HepG2 (cell line): ENCODE results near the gene HARS2. TPM values are rescaled to one million over a fixed set of nuclear protein-coding genes. Genes with fewer than 3 reads are reported as not detected.

ENCODE experiments used
- CEBPB ChIP-seq: IDR thresholded peaks from 2 replicates; pipeline ENCODE4 v1.6.1; 2011; ENCODE audit warnings: low read depth, low read length, improper control_type of control experiment, borderline replicate concordance
- CHCHD3 ChIP-seq: sonication (generic); formaldehyde crosslinking; IDR thresholded peaks from 2 replicates; pipeline ENCODE4 v1.8.0; 2022; ENCODE audit warnings: mild to moderate bottlenecking, missing genetic modification reagents, moderate library complexity
- JUND ChIP-seq: sonication (generic); formaldehyde crosslinking; IDR thresholded peaks from 2 replicates; pipeline ENCODE4 v1.8.0; 2022; ENCODE audit warnings: mild to moderate bottlenecking, missing genetic modification reagents
- MTA1 ChIP-seq: sonication (generic); formaldehyde crosslinking; IDR thresholded peaks from 2 replicates; pipeline ENCODE4 v1.4.0; 2020; ENCODE audit warnings: missing genetic modification reagents, mild to moderate bottlenecking, borderline replicate concordance
- NCOR1 ChIP-seq: fragments of 200-600 bp; sonication (generic); IDR thresholded peaks from 2 replicates; pipeline ENCODE4 v1.7.0; 2017; ENCODE audit warnings: antibody characterized with exemption, low read length, borderline replicate concordance
- TEAD3 ChIP-seq: optimal IDR thresholded peaks from 2 replicates; pipeline ENCODE3; 2016; ENCODE audit warnings: borderline replicate concordance
- ZFX ChIP-seq: sonication (generic); formaldehyde crosslinking; IDR thresholded peaks from 2 replicates; pipeline ENCODE4 v1.4.0; 2020; ENCODE audit warnings: mild to moderate bottlenecking, low read depth, missing genetic modification reagents, moderate library complexity
- ZFYVE20 ChIP-seq: sonication (generic); formaldehyde crosslinking; IDR thresholded peaks from 2 replicates; pipeline ENCODE4 v1.8.0; 2023; ENCODE audit warnings: low read depth, mild to moderate bottlenecking, moderate library complexity, missing genetic modification reagents, borderline replicate concordance
- ZMYM4 ChIP-seq: sonication (generic); formaldehyde crosslinking; IDR thresholded peaks from 2 replicates; pipeline ENCODE4 v1.8.1; 2023; ENCODE audit warnings: mild to moderate bottlenecking, missing genetic modification reagents
- ZNF136 ChIP-seq: sonication (generic); formaldehyde crosslinking; IDR thresholded peaks from 2 replicates; pipeline ENCODE4 v1.8.1; 2022; ENCODE audit warnings: low read depth, mild to moderate bottlenecking, moderate library complexity, missing genetic modification reagents
- ZSCAN21 ChIP-seq: sonication (generic); formaldehyde crosslinking; IDR thresholded peaks from 2 replicates; pipeline ENCODE4 v1.8.0; 2022; ENCODE audit warnings: mild to moderate bottlenecking, missing genetic modification reagents, moderate library complexity, borderline replicate concordance
- polyA plus RNA-seq, 8 experiments: library from polyadenylated mRNA; depleted of rRNA in 3 of 8; stranded (reverse) in 7 of 8; unstranded in 1 of 8; fragments of >200 nt; fragmentation: Illumina TruSeq in 4 of 8; extraction: Trizol in 4 of 8; gene quantifications; 2 replicates each; pipeline versions ENCODE4 v1.2.1 to v1.2.3, GENCODE V29; 2011 to 2016; ENCODE audit warnings: low read depth in 4 of 8, missing spikeins in 1 of 8, mixed read lengths in 1 of 8; ENCODE audit not compliant: insufficient read depth in 1 of 8
- total RNA-seq, 5 experiments: library from RNA; depleted of rRNA; stranded (reverse); fragments of >200 nt; fragmentation: Illumina TruSeq; extraction: Trizol; gene quantifications; 2 replicates each; pipeline ENCODE4 v1.2.3, GENCODE V29; 2016; ENCODE audit warnings: low read depth in 1 of 5
- TF ChIP-seq, protein P1 (sequence below): sonication (generic); formaldehyde crosslinking; IDR thresholded peaks from 2 replicates; pipeline ENCODE4 v1.5.1; 2020; ENCODE audit warnings: mild to moderate bottlenecking, missing genetic modification reagents, borderline replicate concordance
- TF ChIP-seq, protein P2 (sequence below): sonication (generic); formaldehyde crosslinking; IDR thresholded peaks from 2 replicates; pipeline ENCODE4 v1.4.0; 2020; ENCODE audit warnings: missing genetic modification reagents
- TF ChIP-seq, protein P3 (sequence below): sonication (generic); formaldehyde crosslinking; IDR thresholded peaks from 2 replicates; pipeline ENCODE4 v1.4.0; 2020; ENCODE audit warnings: missing genetic modification reagents, borderline replicate concordance
- TF ChIP-seq, protein P4 (sequence below): sonication (generic); formaldehyde crosslinking; IDR thresholded peaks from 2 replicates; pipeline ENCODE4 v1.4.0; 2020; ENCODE audit warnings: mild to moderate bottlenecking, low read depth, missing genetic modification reagents
- TF ChIP-seq, protein P5 (sequence below): sonication (generic); formaldehyde crosslinking; IDR thresholded peaks from 2 replicates; pipeline ENCODE4 v1.8.0; 2022; ENCODE audit warnings: mild to moderate bottlenecking, missing genetic modification reagents

HARS2 gene
- total and polyA plus RNA-seq, 2 of the 13 experiments (the other 11 are each of a cell fraction or from before 2014, with no cell fraction given), result 17.9 to 25.8 TPM

DNA sequence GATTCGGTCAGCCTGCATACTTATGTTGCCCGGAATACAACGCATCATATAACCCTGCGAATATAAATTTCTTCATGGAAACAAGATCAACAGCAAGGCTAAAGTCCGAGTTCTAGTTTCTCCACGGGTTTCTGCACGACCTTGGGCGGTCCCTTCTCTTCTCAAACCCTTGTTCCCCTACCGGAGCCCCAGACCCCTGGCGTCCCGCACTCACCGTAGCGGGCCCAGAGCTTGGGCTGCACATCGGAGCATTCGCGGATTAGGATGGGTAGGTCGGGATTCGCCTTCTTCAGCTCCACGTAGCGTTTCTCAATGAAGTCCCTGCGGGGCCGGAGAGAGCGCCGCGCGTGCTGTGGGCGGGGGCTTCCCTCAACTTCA, 44.2 kb upstream of the HARS2 start (continued):
- TF ChIP-seq, protein P1, sequence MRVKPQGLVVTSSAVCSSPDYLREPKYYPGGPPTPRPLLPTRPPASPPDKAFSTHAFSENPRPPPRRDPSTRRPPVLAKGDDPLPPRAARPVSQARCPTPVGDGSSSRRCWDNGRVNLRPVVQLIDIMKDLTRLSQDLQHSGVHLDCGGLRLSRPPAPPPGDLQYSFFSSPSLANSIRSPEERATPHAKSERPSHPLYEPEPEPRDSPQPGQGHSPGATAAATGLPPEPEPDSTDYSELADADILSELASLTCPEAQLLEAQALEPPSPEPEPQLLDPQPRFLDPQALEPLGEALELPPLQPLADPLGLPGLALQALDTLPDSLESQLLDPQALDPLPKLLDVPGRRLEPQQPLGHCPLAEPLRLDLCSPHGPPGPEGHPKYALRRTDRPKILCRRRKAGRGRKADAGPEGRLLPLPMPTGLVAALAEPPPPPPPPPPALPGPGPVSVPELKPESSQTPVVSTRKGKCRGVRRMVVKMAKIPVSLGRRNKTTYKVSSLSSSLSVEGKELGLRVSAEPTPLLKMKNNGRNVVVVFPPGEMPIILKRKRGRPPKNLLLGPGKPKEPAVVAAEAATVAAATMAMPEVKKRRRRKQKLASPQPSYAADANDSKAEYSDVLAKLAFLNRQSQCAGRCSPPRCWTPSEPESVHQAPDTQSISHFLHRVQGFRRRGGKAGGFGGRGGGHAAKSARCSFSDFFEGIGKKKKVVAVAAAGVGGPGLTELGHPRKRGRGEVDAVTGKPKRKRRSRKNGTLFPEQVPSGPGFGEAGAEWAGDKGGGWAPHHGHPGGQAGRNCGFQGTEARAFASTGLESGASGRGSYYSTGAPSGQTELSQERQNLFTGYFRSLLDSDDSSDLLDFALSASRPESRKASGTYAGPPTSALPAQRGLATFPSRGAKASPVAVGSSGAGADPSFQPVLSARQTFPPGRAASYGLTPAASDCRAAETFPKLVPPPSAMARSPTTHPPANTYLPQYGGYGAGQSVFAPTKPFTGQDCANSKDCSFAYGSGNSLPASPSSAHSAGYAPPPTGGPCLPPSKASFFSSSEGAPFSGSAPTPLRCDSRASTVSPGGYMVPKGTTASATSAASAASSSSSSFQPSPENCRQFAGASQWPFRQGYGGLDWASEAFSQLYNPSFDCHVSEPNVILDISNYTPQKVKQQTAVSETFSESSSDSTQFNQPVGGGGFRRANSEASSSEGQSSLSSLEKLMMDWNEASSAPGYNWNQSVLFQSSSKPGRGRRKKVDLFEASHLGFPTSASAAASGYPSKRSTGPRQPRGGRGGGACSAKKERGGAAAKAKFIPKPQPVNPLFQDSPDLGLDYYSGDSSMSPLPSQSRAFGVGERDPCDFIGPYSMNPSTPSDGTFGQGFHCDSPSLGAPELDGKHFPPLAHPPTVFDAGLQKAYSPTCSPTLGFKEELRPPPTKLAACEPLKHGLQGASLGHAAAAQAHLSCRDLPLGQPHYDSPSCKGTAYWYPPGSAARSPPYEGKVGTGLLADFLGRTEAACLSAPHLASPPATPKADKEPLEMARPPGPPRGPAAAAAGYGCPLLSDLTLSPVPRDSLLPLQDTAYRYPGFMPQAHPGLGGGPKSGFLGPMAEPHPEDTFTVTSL (CRISPR knock-in tag), result no peak
- no peak for TF ChIP-seq TEAD3 (CRISPR knock-in tag)
- no peak for TF ChIP-seq CHCHD3 (CRISPR knock-in tag)
- TF ChIP-seq, protein P2, sequence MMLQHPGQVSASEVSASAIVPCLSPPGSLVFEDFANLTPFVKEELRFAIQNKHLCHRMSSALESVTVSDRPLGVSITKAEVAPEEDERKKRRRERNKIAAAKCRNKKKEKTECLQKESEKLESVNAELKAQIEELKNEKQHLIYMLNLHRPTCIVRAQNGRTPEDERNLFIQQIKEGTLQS (CRISPR knock-in tag), result no peak
- no peak for TF ChIP-seq MTA1 (CRISPR knock-in tag)
- TF ChIP-seq, protein P3, sequence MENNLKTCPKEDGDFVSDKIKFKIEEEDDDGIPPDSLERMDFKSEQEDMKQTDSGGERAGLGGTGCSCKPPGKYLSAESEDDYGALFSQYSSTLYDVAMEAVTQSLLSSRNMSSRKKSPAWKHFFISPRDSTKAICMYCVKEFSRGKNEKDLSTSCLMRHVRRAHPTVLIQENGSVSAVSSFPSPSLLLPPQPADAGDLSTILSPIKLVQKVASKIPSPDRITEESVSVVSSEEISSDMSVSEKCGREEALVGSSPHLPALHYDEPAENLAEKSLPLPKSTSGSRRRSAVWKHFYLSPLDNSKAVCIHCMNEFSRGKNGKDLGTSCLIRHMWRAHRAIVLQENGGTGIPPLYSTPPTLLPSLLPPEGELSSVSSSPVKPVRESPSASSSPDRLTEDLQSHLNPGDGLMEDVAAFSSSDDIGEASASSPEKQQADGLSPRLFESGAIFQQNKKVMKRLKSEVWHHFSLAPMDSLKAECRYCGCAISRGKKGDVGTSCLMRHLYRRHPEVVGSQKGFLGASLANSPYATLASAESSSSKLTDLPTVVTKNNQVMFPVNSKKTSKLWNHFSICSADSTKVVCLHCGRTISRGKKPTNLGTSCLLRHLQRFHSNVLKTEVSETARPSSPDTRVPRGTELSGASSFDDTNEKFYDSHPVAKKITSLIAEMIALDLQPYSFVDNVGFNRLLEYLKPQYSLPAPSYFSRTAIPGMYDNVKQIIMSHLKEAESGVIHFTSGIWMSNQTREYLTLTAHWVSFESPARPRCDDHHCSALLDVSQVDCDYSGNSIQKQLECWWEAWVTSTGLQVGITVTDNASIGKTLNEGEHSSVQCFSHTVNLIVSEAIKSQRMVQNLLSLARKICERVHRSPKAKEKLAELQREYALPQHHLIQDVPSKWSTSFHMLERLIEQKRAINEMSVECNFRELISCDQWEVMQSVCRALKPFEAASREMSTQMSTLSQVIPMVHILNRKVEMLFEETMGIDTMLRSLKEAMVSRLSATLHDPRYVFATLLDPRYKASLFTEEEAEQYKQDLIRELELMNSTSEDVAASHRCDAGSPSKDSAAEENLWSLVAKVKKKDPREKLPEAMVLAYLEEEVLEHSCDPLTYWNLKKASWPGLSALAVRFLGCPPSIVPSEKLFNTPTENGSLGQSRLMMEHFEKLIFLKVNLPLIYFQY, result no peak
- TF ChIP-seq, protein P4, sequence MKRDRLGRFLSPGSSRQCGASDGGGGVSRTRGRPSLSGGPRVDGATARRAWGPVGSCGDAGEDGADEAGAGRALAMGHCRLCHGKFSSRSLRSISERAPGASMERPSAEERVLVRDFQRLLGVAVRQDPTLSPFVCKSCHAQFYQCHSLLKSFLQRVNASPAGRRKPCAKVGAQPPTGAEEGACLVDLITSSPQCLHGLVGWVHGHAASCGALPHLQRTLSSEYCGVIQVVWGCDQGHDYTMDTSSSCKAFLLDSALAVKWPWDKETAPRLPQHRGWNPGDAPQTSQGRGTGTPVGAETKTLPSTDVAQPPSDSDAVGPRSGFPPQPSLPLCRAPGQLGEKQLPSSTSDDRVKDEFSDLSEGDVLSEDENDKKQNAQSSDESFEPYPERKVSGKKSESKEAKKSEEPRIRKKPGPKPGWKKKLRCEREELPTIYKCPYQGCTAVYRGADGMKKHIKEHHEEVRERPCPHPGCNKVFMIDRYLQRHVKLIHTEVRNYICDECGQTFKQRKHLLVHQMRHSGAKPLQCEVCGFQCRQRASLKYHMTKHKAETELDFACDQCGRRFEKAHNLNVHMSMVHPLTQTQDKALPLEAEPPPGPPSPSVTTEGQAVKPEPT (CRISPR knock-in tag), result peak; percentile 34; the same call in 1 of the 2 replicates
- no peak for TF ChIP-seq JUND (CRISPR knock-in tag)
- no peak for TF ChIP-seq ZMYM4
- no peak for TF ChIP-seq CEBPB
- TF ChIP-seq, protein P5, sequence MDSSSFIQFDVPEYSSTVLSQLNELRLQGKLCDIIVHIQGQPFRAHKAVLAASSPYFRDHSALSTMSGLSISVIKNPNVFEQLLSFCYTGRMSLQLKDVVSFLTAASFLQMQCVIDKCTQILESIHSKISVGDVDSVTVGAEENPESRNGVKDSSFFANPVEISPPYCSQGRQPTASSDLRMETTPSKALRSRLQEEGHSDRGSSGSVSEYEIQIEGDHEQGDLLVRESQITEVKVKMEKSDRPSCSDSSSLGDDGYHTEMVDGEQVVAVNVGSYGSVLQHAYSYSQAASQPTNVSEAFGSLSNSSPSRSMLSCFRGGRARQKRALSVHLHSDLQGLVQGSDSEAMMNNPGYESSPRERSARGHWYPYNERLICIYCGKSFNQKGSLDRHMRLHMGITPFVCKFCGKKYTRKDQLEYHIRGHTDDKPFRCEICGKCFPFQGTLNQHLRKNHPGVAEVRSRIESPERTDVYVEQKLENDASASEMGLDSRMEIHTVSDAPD (CRISPR knock-in tag), result no peak
- no peak for TF ChIP-seq ZFX
- TF ChIP-seq ZFYVE20 (CRISPR knock-in tag), result 0 out of 2 replicates have a peak, but pooled peaks have one; percentile 2
- TF ChIP-seq ZNF136, result no peak
- TF ChIP-seq NCOR1, result no peak
- TF ChIP-seq ZSCAN21, result 0 out of 2 replicates have a peak, but pooled peaks have one; percentile 10
